HG03442 (cell line): ENCODE measurements around the gene SETD5.
"Not testable (repeated sequence)": the region's sequence is repeated elsewhere in the genome, so short reads cannot be mapped to it uniquely, and the experiment has no call there.

Source experiments
- ATAC-seq: cut with Tn5 transposase; IDR thresholded peaks from one replicate; pipeline ENCODE4 v1.9.1; 2021; ENCODE audit warnings: mild to moderate bottlenecking, moderate library complexity; ENCODE audit not compliant: unreplicated experiment

Gene SETD5

GRCh38 chr3:9455596-9456131 is 58.2 kb downstream of the SETD5 start:
- ATAC-seq = no peak

GRCh38 chr3:9467451-9467850 is 70.0 kb downstream of the SETD5 start:
- no peak for ATAC-seq

GRCh38 chr3:9468460-9468859 is 71.0 kb downstream of the SETD5 start:
- ATAC-seq = no peak

GRCh38 chr3:9469986-9470385 is 72.6 kb downstream of the SETD5 start:
- no peak for ATAC-seq

- no peak for ATAC-seq
These were observed 76.2 kb downstream of the SETD5 start for GRCh38 chr3:9473496-9474065.

GRCh38 chr3:9474482-9474881 is 77.1 kb downstream of the SETD5 start:
- ATAC-seq = no peak

GRCh38 chr3:9476935-9477334 is 79.5 kb downstream of the SETD5 start:
- ATAC-seq = no peak

GRCh38 chr3:9480265-9480664 is 82.8 kb downstream of the SETD5 start:
- ATAC-seq = no peak

- ATAC-seq = no peak
These were observed 87.8 kb downstream of the SETD5 start for GRCh38 chr3:9485248-9485647.

GRCh38 chr3:9491506-9491905 is 94.1 kb downstream of the SETD5 start:
- ATAC-seq = no peak

GRCh38 chr3:9494036-9494435 is 96.6 kb downstream of the SETD5 start:
- not testable (repeated sequence) for ATAC-seq

- ATAC-seq = no peak
These were observed 99.5 kb downstream of the SETD5 start for GRCh38 chr3:9496893-9497292.

GRCh38 chr3:9497821-9498565 is 100.6 kb downstream of the SETD5 start:
- no peak for ATAC-seq

- ATAC-seq = no peak
These were observed 101.4 kb downstream of the SETD5 start for GRCh38 chr3:9498781-9499180.

- no peak for ATAC-seq
These were observed 102.2 kb downstream of the SETD5 start for GRCh38 chr3:9499455-9500107.

- ATAC-seq = no peak
These were observed 103.0 kb downstream of the SETD5 start for GRCh38 chr3:9500108-9501050.

- ATAC-seq = no peak
These were observed 103.8 kb downstream of the SETD5 start for GRCh38 chr3:9501226-9501625.

GRCh38 chr3:9503283-9503682 is 105.9 kb downstream of the SETD5 start:
- ATAC-seq = peak; percentile 55

- no peak for ATAC-seq
These were observed 110.5 kb downstream of the SETD5 start for GRCh38 chr3:9507586-9508578.

GRCh38 chr3:9508781-9509180 is 111.4 kb downstream of the SETD5 start:
- no peak for ATAC-seq
